Tibial nerve (tissue), 4 donors: Measurements from ENCODE around the gene MKI67. TPM values are rescaled to one million over a fixed set of nuclear protein-coding genes. Genes with fewer than 3 reads are reported as not detected.

Source experiments
- DNase-seq, 2 donors: peaks; one replicate each; pipeline ENCODE4 v3.0.0-alpha.2; 2019; ENCODE audit warnings: low spot score in 2 of 2
- H3K27ac ChIP-seq, 4 donors: fragments of 200-600 bp; sonication (generic) in 3 of 4; one replicate each; pipeline ENCODE4 v1.5.1; 2017 to 2019; ENCODE audit warnings: mild to moderate bottlenecking in 1 of 4
- H3K27me3 ChIP-seq, 2 donors: fragments of 200-600 bp; sonication (generic) in 1 of 2; one replicate each; pipeline versions ENCODE4 v1.5.1 to v1.6.0; 2017 to 2019
- H3K36me3 ChIP-seq, 3 donors: fragments of 200-600 bp; sonication (generic); one replicate each; pipeline ENCODE4 v1.5.1; 2018 to 2019
- H3K4me1 ChIP-seq, 4 donors: fragments of 200-600 bp; sonication (generic) in 3 of 4; one replicate each; pipeline ENCODE4 v1.5.1; 2017 to 2019
- H3K4me3 ChIP-seq, 4 donors: fragments of 200-600 bp; sonication (generic) in 3 of 4; one replicate each; pipeline ENCODE4 v1.5.1; 2017 to 2019; ENCODE audit warnings: mild to moderate bottlenecking in 1 of 4, moderate library complexity in 1 of 4
- H3K9me3 ChIP-seq, 4 donors: fragments of 200-600 bp; sonication (generic) in 3 of 4; one replicate each; pipeline ENCODE4 v1.5.1; 2017 to 2019
- CTCF ChIP-seq, 5 experiments: fragments of 200-600 bp in 3 of 5; fragments of 450-650 bp in 2 of 5; sonication (generic) in 3 of 5; IDR thresholded peaks; one replicate each; pipeline ENCODE4 v1.5.1; 2016 to 2019; ENCODE audit warnings: antibody characterized with exemption in 5 of 5, mild to moderate bottlenecking in 3 of 5, moderate library complexity in 2 of 5
- EP300 ChIP-seq, 2 donors: sonication (generic); formaldehyde crosslinking; IDR thresholded peaks; one replicate each; pipeline ENCODE4 v1.6.1; 2017; ENCODE audit warnings: antibody characterized with exemption in 2 of 2, mild to moderate bottlenecking in 1 of 2
- POLR2A ChIP-seq, 2 donors: fragments of 450-650 bp; IDR thresholded peaks; one replicate each; pipeline ENCODE4 v1.6.1; 2017; ENCODE audit warnings: antibody characterized with exemption in 2 of 2, mild to moderate bottlenecking in 2 of 2, moderate library complexity in 2 of 2
- WGBS, 2 donors: methylation state at CpG; one replicate each; pipeline ENCODE4 v1.1.5; 2018; 5-methylcytosine and 5-hydroxymethylcytosine counted together
- total RNA-seq, 4 donors: library from RNA; depleted of rRNA; stranded (reverse); fragments of >200 nt; gene quantifications; one replicate each; pipeline ENCODE4 v1.1.0, GENCODE V29; 2016

Gene MKI67
- total RNA-seq, 4 donors from 2014 or later: under 0.01 to 6.9 (median 3.4) TPM

- peak overlapping the region; percentile 27 to 87 (median 76) for H3K27ac ChIP-seq
- H3K27me3 ChIP-seq: no peaks in the 10 kb centered on the region
- no peak overlapping the region for H3K4me3 ChIP-seq
- peaks cover 0 to 38% (median 27%) of the 10 kb centered on the region in 4 donors for H3K4me1 ChIP-seq
- 40 to 41% methylated on average over 11 of the region's 11 CpGs for WGBS, 2 donors
- TF ChIP-seq CTCF (IDR thresholded peaks at IDR 0.05): no peak
- peak; percentile 73 to 93 for TF ChIP-seq EP300 (IDR thresholded peaks at IDR 0.05)
- no peaks in the 10 kb centered on the region for H3K9me3 ChIP-seq
- peak; percentile 46 to 77 for DNase-seq
- peaks cover 0 to 57% (median 0%) of the 10 kb centered on the region in 3 donors for H3K36me3 ChIP-seq
Measured at GRCh38 chr10:128064108-128064969, 61.9 kb downstream of the MKI67 start.

GRCh38 chr10:128063736-128064107, 62.5 kb downstream of the MKI67 start:
- peaks cover 0 to 38% (median 27%) of the 10 kb centered on the region in 4 donors for H3K4me1 ChIP-seq
- H3K4me3 ChIP-seq: no peak overlapping the region

GRCh38 chr10:128062881-128063563, 63.2 kb downstream of the MKI67 start:
- Histone ChIP-seq H3K27ac (peak overlapping the region in 3 of 4 donors; percentile 73 to 87 (median 78)), H3K4me3 (no peak overlapping the region), H3K4me1 (peaks cover 0 to 38% (median 27%) of the 10 kb centered on the region in 4 donors), H3K27me3 (no peaks in the 10 kb centered on the region), H3K9me3 (no peaks in the 10 kb centered on the region), H3K36me3 (peaks cover 0 to 58% (median 0%) of the 10 kb centered on the region in 3 donors)
- 61 to 62% methylated on average over 19 of the region's 19 CpGs for WGBS, 2 donors
- TF ChIP-seq EP300 (IDR thresholded peaks at IDR 0.05) (peak in 1 of 2 donors; percentile 51), POLR2A (IDR thresholded peaks at IDR 0.05) (no peak)
- DNase-seq: peak in 1 of 2 donors; percentile 10

More at GRCh38 chr10:128063736-128064107, 62.5 kb downstream of the MKI67 start:
- Histone ChIP-seq H3K36me3 (peaks cover 0 to 58% (median 0%) of the 10 kb centered on the region in 3 donors), H3K9me3 (no peaks in the 10 kb centered on the region), H3K27ac (peak overlapping the region; percentile 27 to 87 (median 76)), H3K27me3 (no peaks in the 10 kb centered on the region)
- DNase-seq: peak in 1 of 2 donors; percentile 4
- no peak for TF ChIP-seq CTCF (IDR thresholded peaks at IDR 0.05)
- TF ChIP-seq POLR2A (IDR thresholded peaks at IDR 0.05): no peak
- no peak for TF ChIP-seq EP300 (IDR thresholded peaks at IDR 0.05)
- WGBS, 2 donors: 64 to 90% methylated on average over 7 of the region's 7 CpGs

- TF ChIP-seq POLR2A (IDR thresholded peaks at IDR 0.05) (no peak), EP300 (IDR thresholded peaks at IDR 0.05) (no peak), CTCF (IDR thresholded peaks at IDR 0.05) (no peak)
- peaks cover 0 to 52% (median 0%) of the 10 kb centered on the region in 3 donors for H3K36me3 ChIP-seq
- peaks cover 0 to 38% (median 27%) of the 10 kb centered on the region in 4 donors for H3K4me1 ChIP-seq
- H3K4me3 ChIP-seq: no peak overlapping the region
- H3K27ac ChIP-seq: peak overlapping the region in 3 of 4 donors; percentile 55 to 87 (median 78)
- DNase-seq: peak in 1 of 2 donors; percentile 5
- WGBS, 2 donors: 34 to 39% methylated on average over 11 of the region's 11 CpGs
- no peaks in the 10 kb centered on the region for H3K9me3 ChIP-seq
- H3K27me3 ChIP-seq: no peaks in the 10 kb centered on the region
Measured at GRCh38 chr10:128062331-128062880, 63.8 kb downstream of the MKI67 start.
